NCI-H146 (cell line): ENCODE data around the gene SIK3.
A peak's percentile ranks its signal among the peaks of the same experiment; 100 is the strongest.

Source experiments
- DNase-seq: peaks from one replicate; lab custom pipeline; 2025; lab: John Stamatoyannopoulos, UW

Gene SIK3

DNA sequence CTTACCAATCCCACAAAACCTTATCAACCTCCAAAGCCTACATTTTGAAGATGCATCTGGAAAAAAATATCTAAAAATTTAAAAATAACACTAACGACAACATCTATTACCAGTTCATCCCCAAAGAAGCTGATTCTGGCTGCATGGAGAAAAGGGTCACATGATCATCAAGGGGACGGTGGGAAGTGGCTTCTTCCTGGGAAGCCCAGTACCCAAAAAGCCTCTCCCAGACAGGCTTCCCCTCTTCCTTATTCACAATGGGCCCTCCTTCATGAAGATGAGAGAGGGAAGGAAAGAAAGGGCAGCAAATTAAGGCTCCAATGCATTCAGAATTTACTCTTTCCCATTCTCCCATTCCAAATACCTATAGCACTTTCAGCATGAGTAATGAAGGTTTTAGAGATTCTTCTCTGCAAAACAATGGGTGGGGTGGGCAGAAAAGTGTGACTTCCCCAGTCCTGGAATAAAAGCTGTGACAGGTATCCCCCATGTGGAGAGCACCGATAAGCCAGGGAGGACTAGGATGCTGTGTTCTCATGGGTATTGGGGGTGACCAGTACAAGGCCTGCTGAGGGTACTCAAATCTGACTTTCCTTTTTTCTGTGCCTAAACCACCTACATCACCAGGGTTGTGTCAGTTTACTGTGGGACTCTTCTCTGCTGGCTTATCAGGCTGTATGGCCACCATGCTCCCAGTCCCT is 88.2 kb downstream of the SIK3 start:
- DNase-seq = no peak

DNA sequence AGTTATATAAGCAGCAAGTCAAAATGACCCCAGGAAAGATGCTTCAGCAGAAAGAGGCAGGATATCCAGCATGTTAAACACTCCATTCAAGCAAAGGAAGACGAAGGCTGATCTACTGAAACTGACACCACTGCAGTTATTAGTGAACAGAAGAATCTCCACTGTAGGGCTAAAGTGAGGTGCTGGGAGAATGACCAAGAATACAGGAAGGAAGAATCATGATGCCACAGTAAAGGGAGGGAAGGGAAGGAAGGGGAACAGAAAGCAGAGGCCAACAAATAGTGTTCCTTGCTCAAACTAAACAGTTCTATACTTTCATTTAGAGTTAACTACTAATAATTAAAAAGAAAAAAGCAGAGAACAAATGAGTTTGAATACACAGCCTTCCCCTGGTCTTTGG is 92.5 kb downstream of the SIK3 start:
- DNase-seq = no peak

DNA sequence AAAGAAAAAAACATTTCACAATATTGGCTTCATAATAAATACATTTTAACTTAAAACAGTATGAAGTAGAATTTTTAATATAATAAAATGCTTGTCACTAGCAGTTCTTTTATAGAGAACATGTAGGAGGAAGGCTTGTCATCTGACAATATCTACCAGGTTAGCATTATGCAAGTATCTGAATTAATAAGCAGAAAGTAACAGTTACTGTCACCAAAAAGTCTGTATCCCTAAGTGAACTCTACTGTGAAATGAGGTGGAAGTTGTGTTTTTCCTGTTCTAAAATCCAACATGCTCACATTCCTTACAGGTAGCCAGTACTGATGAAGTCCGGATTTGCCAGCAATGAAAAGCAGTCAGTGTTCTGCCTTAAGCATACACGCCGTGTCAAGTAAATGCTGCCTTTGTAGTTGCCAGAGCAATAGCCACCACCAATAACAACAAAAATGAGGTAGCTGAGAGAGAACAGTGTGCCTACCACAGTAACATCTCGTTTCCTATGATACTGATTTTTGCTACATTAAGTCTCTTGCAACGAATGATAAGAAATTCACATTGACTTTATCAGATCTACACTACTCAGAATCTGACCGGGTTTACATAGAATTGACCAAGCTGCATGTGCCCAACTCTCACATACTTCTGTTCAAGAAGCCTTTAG is 95.5 kb downstream of the SIK3 start:
- no peak for DNase-seq

DNA sequence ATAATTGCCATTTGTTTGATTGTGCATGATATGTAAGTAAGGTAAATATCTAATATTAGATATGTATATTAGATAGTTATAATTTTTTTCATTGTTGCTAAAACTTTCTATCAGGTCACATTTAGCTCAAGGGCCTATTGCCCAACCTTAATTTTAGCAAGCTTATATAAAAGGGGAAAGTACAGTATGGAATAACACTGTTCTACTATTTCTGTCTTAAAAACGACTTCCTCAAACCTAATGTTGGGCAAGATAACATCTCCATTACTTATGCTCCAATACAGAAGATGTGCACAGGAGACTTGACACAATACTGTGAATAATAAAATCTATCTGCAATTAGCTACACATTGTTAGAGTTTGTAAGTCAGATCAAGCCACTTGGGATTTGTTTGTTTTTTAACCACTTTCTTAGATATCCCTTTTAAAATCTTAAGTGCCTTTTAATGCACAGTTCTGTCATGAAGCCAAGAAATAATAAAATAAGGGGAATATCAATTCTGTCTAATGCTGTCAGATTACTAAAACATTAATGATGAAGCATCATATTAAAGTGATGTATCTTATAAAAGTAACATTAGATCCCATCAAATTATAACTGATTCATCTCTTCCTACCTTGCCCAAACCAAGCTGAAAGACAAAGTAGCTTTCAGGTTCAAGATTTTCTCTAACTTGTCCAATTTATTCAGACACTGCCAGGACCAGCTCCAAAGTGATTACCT is 98.1 kb downstream of the SIK3 start:
- no peak for DNase-seq

DNA sequence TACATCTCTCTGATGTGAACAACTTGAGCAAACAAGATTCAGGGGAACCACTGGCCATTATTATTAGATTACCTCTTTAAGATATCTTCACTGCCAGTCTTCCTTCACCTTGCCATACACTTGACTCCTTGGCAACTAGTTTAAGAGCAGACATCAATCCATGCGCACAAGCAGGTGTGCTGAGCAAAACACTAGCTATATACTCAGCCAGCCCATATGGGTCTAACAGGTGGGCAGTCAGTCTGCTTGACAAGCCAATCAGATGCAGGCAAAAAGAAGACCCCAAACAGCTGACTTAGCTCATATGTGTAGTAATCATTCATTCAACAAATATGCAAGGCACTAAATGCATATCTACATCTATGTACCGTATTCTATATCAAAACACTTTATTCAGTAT is 101.2 kb downstream of the SIK3 start:
- no peak for DNase-seq

DNA sequence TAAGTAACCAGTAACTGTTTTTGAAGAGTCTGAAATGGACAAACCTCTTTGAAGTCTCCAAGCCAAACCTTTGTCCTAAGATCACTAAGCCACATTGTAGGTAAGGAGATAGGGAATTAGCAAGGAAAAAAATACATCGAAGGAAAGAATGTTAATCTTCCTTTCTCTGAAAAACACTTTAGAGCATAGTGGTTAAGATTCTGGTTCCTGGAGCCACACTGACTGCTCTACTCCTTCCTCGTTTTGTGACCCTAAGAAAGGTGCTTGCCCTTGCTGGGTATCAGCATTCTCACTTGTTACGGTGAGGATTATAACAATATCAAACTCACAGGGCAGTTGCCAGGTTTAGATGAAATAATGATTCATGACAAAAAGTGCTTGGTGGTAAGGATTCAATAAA is 104.0 kb downstream of the SIK3 start:
- no peak for DNase-seq

DNA sequence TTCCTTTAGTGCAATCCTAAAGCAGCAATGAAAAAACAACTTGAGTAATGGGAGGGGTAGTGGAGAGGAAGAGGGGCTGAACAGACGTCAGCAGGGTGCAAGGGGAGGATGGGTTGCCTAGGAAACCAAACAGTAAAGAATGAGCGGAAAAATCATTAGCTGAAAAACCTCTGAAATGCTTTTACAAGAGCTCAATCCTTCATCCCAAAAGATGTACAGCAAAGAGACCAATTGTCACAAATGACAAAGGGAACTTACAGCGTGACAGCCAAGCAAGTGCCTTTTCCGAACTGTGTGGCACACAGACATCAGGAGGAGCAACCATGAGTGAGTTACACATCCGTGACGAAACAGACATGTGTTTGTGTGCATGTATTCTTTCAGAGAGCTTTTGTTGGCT is 104.6 kb downstream of the SIK3 start:
- peak; percentile 10 for DNase-seq

DNA sequence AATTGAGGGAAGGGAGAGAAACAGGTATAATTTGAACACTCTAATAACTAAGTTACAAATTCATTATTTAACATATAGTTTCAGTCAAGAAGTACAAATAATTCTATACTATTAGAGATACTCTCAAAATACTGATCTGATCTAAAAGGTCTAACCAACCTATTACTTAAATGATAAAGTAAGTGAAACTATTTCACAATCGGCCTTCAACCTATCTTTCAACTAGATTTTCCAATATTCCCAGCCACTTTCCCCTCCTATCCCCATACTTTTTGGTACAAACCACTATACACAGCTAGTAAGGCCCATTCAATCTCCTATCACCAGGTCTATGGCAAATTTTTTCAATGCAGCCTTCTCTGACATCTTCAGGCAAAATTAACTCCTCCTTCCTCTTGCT is 106.7 kb downstream of the SIK3 start:
- no peak for DNase-seq

DNA sequence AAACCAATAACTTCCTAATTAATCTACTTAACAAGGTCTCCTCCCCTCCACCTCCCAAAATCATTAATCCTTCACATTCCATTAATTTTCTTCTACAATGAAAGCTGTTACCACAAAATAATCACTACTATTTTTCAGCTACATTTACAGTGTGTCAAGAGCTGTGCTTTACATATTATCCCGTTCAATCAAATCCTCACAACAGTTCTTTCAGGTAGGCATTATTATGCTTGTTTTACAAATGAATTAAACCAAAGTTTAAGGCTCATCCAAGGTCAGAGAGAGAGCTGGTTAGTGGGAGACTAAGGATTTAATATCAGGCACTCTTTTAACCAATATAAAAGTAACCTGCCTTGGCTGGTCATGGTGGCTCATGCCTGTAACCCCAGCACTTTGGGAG is 107.4 kb downstream of the SIK3 start:
- DNase-seq = no peak

DNA sequence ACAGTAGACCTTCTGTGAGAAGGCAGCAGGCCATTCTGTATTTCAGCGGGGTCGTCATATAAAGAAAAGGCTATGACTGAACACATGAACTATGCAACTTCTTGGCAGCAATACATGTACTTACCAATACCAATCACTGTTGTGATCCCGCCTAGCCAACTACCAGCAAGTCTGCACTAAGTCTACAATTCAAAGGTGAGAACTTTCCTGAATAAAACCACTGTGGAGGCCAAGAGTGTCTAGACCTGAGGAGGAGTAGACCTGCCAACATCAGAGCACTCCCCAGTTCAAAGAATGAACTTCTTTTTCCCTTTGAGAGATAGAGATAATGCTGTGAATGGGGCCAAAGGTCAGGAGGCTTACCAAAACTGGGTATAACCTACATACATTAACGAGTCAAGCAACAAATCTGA is 108.2 kb downstream of the SIK3 start:
- DNase-seq = no peak

DNA sequence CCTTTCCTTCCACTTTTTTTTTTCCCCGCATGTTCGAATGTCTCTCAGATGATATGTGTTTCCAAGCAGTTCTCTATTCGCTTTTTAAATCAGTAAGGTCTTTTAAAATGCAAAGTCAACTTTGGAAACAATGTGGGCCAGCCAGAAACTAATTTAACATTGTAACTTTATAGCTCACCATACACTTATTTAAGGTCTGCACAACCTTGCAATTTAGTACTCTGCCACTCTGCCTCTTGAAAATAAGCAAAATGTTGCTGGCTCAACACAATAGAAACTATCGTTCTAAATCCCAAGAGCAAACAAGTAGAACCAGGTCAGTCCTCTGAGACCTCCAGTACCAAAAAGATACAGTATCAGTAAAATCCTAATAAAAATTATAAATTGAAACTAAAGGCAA is 109.0 kb downstream of the SIK3 start:
- DNase-seq = no peak

DNA sequence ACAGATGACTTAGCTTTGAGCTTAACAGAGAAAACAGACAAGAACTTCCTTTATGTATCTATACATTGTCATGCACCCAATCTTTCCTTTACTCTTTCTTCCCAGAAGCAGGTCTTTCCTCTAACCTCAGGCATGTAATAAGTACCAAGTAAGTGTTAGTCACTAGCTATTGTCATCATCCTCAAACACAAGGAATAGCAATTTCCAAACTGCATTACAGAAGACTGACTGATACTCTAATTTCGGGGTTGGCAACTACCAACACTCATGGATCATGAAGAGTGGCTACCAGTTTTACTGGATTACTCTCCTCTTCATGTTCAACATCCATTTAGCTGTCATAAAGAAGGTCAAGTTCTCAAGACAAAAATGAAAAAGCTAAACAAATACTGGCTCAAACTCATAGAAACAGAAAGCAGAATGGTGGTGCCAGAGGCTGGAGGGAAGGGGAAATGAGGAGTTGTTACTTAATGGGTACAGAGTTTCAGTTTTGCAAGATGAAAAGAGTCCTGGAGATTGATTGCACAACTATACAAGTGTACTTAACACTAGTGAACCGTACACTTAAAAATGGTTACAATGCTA is 111.6 kb downstream of the SIK3 start:
- DNase-seq = no peak

DNA sequence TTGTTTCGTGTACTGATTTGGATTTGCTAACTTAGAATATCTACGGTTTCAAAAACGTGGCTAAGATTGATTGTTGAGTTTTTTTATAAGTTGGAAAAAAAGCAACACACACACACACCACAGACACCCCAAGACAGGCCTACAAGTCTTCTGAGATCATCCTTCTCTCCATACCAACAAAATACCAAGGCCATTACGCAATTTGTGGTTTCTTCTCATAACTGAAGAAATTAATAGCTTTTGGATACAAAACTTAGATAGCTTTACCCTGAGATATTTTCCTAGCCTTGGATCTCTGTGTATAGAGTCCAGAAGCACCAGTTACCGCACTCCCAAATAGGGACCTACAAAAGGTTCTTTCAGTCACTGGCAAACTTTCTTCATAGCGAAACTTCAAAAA is 113.6 kb downstream of the SIK3 start:
- DNase-seq = no peak

DNA sequence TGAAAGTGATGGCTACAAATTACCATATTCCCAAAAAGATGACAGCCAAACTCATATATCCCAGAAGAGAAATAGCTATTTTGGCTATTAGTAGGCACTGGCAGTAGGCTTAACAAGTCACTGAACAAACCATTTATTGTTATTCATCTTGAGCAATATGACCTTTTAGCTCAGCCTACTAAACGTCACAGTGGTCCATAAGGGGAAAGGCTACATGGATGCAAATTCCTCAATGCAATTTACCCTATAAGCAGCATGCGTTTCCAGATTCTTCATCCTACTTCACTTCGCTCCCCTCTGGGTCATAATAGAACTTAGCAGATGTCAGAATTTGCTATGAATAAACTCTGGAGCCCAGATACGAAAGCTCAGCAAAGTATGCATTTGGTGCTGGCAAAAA is 114.0 kb downstream of the SIK3 start:
- no peak for DNase-seq

DNA sequence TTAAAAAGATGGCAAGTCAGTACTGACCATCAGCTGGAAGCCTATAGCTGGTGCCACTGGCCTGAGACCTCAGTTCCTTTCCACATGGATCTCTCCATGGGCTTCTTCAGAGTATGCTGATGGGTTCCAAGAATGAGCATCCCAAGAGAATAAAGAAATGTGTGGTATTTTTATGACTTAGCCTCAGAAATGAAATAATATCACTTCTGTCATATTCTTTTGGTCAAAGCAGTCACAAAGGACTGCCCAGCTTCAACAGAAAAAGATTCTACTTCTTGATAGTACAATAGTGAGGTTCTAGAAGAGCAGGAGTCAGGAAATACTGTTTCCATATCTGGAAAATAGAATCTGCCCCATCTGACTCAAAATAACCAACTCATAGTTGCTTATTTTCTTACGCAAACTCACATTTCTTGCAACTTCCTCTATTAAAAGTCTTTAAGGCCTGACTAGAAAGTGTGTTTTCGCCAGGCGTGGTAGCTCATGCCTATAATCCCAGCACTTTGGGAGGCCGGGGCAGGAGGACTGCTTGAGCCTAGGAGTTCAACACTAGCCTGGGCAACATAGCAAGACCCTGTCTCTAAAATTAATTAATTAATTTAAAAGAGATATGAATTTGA is 116.9 kb downstream of the SIK3 start:
- DNase-seq = no peak

DNA sequence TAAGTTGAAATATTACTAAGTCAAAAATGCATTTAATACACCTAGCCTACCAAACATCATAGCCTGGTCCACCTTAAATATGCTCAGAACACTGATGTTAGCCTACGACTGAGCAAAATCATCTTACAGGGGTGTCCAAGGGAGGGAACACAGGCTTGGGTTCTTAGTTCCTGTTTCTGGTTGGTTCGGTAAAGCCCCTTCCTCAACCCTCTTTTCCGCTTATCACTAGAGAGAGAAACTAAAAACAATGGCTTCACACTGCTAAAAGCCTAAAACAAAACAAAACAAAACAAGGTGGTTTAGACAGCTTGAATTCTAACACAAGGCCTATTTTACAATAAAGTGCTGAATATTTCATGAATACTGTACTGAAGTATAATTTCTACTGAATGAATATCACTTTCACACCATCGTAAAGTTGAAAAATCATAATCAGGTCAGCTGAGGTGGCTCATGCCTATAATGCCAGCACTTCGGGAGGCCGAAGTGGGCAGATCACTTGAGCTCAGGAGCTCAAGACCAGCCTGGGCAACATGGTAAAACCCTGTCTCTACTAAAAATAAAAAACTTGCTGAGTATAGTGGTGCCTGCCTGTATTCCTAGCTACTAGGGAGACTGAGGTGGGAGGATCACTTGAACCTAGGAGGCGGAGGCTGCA is 118.0 kb downstream of the SIK3 start:
- no peak for DNase-seq

DNA sequence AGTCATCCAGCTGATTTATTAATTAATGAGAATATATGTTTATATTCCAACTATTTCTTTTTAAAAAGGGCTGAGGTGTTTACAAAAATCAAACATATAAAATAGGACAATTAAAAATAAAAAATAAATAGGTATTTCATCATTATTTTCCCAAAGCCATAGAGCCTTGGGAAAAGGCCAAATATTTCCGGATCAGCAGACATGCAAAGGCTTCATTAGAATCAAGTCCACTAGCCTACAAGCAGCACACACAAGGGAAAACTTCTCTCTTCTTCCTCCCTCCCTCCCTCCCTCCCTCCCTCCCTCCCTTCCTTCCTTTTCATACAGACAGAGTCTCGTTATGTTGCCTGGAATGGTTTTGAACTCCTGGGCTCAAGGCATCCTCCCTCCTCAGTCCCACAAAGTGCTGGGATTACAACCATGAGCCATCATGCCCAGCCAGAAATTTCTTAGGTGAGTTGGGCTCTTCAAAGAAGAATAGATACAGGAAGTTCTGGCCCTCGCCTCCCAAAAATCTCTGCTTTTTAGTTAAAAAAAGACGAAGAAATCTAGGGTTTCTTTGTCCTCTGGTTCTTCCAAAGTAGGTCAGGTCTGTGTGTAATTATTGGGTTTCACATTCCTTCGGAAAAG is 121.2 kb downstream of the SIK3 start:
- no peak for DNase-seq

DNA sequence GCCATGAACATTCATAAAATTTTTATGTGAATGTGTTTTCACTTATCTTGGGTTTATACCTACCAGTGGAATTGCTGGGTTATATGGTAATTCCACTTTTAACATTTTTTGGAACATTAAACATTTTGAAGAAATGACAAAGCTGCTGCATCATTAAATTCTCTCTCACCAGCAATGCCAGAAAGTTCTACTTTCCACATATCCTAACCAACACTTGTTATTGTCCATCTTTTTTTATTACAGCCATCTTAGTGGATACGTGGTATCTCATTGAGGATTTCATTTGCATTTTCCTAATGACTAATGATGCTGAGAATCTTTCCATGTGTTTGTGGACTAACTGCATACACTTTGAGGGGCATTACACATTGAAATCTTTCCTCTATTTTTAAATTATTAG is 122.6 kb downstream of the SIK3 start:
- DNase-seq = no peak

DNA sequence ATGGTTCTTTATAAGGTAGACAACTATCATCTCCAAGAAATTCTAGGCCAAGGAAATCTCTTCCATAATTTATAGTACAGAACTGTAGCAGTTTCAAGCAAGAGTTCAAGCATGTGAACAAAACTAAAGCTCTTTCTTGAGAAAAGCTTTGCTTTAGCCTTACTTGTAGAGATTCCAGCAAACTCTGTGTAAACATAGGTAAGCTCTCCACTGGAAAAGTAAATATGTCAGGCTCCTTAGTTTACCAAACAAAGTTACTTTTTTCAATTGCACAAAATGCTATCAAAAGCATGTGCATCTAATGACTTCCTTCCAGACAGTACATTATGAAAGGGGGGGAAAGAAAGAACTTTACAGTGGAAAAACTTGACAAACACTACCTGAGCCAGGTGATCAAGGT is 125.0 kb downstream of the SIK3 start:
- no peak for DNase-seq

DNA sequence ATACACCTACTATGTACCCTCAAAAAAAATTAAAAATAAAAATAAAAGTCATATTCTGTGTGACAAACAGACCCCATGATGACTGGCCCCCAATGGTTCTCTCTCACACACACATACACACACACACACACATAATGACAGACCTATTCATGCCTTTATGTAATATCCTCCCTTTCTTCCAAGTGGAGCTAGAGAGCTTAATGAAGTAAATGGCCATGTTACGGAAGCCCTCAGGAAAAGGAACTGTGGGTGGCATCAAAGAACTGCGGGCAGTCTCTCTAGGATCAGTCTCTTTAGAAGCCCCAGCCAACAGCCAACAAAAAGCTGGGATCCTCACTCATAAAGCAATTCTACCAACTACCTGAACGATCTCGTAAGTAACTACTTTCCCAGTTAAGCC is 125.5 kb downstream of the SIK3 start:
- peak; percentile 7 for DNase-seq

DNA sequence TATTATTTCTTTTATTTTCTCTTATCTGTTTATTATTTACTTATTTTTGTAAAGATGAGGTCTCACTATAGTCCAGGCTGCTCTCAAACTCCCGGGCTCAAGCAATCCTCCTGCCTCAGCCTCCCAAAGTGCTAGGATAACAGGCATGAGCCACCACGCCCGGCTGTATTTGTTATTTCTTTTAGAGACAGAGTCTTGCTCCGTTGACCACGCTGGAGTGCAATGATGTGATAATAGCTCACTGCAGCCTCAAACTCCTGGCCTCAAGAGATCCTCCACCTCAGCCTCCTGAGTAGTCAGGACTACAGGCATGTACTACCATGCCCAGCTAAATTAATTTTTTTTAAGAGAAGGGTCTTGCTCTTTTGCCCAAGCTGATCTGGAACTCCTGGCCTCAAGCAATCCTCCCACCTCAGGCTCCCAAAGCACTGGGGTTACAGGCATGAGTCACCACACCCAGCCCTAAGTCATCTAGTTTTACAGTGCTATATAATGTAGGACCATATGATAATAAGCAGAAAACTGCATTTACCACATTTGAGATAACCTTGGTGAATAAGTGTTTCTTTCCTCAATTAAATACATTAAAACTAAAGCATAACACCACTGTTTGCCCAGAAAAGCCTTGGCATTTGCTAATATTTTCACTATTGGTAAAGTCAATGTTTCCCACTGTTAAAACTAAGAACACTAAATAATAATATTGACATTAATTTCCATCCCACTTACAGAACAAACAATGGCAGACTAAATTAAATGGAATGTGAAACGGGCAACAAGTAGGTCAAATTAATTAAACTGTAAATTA is 127.5 kb downstream of the SIK3 start:
- no peak for DNase-seq
